HG02642 (cell line): ENCODE results near the gene FAM153A.
"Not testable (repeated sequence)": the region's sequence is repeated elsewhere in the genome, so short reads cannot be mapped to it uniquely, and the experiment has no call there.

Experiments used
- ATAC-seq: cut with Tn5 transposase; IDR thresholded peaks from one replicate; pipeline ENCODE4 v1.9.1; 2021; ENCODE audit warnings: mild to moderate bottlenecking; ENCODE audit not compliant: unreplicated experiment, poor library complexity

FAM153A gene

GRCh38 chr5:177782792-177783633 lies at the start of gene FAM153A:
TSS of gene FAM153A (minus strand) at chr5:177782899.
- not testable (repeated sequence) for ATAC-seq

- not testable (repeated sequence) for ATAC-seq
These were observed 49.6 kb upstream of the FAM153A start for GRCh38 chr5:177832287-177832686.

- not testable (repeated sequence) for ATAC-seq
These were observed 43.4 kb upstream of the FAM153A start for GRCh38 chr5:177826073-177826472.

DNA sequence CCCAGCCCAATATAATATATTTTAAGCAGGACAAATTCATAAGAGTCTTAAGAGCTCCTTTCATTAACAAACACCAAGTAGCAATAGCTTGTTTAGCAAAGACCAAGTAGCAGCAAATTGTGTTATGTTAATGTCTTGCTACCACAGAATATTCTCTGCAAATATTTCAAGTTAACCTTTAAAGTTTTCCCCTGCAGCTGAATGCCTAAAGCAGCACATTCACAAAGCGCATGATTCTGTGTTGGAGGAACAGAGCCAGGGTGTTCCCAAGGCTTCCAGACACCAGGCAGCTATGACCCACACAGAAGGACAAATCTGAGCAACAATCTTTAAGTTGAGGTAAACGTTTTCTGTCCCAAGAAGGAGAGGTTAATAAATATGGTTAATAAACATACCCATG lies 42.1 kb upstream of the FAM153A start:
- not testable (repeated sequence) for ATAC-seq

GRCh38 chr5:177822489-177822888 lies 39.8 kb upstream of the FAM153A start:
- not testable (repeated sequence) for ATAC-seq

DNA sequence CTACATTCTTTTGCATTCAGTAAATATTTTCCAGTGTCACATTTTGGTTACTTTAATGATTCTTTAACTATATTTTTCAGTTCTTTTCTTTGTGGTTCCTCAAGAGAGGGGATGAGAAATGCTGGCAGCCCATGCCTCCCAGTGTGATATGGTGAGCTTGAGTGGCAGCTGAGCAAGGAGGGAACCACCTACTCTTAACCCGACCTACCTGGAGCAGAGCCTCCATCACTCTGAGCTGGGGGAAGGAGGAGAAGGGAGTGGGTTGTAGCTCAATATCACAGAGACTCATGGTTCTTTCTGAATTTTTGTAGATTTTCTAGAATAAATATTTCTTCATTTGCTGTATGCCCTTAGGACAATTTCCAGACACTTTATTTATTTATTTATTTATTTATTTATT lies 37.0 kb upstream of the FAM153A start:
- not testable (repeated sequence) for ATAC-seq

DNA sequence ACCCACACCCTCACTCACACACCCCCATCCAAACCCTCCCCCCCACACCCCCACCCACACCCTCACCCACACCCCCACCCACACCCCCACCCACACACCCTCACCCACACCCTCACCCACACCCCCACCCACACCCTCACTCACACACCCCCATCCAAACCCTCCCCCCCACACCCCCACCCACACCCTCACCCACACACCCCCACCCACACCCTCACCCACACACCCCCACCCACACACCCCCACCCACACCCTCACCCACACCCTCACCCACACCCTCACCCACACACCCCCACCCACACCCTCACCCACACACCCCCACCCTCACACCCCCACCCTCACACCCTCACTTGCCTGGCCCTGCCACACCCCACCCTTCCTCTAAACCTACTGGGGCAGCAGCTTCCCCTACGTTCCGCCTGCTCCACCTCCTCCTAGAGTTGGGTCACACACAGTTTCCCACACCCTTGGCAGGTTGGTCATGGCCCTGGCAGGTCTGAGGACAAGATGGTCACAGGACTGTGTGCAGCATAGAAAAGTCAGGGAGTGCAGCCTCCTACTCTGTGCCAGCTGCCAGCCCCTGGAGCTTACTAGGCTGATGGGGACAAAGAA lies 30.2 kb upstream of the FAM153A start:
- ATAC-seq = not testable (repeated sequence)

DNA sequence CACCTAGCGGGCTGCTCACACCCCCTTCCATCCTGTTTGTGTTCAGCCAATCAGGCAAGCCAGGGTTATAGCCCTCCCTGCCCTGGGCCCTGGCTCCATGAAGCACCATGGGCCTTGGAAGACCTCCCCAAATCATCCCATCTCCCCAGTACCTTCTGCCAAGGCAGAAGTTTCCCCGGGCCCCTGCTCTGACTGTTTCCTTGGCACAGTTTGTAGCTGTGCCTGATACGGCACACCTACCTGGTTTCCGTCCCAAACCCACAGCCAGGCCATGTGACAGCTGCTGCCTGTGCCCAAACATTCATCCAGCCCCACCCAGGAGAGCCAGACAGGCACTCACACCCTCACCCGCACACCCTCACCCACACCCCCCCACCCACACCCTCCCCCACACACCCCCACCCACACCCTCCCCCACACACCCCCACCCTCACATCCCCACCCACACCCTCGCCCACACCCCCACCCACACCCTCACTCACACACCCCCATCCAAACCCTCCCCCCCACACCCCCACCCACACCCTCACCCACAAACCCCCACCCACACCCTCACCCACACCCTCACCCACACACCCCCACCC lies 29.6 kb upstream of the FAM153A start:
- not testable (repeated sequence) for ATAC-seq

DNA sequence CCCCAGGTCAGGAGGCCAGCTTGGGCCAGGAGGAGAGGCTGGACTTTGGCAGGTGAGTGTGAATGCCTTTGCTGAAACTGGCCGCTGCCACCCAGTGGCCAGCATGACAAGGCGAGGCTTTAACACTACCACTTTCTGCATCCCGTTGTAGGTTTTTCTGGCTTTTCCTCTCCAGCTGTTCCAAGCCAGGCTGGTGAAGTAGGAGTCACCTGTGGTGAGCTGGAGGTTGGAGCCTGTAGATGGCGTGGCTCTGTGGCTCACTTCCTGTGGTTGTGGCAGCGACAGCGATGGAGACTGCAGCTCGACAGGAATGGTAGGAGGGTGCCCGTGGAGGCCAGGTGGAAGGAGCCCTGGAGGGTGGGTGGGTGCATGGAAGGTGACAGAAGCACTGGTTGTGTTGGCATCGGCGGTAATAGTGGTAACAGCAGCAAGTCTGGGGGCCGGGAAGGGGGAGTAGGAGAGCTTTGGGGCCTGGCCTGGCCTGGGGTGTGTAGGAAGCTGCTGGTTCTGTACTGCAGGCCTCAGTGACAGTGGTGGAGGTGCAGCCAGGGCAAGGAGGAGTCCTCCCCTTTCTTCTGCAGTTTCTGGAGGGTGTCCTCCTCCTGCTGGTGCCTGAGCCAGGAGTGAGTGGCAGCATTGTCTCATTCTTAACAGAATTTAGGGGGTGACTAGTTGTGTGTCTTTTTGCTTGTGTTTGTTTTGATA lies 26.7 kb upstream of the FAM153A start:
- not testable (repeated sequence) for ATAC-seq

GRCh38 chr5:177808420-177808819 lies 25.7 kb upstream of the FAM153A start:
- ATAC-seq = not testable (repeated sequence)

DNA sequence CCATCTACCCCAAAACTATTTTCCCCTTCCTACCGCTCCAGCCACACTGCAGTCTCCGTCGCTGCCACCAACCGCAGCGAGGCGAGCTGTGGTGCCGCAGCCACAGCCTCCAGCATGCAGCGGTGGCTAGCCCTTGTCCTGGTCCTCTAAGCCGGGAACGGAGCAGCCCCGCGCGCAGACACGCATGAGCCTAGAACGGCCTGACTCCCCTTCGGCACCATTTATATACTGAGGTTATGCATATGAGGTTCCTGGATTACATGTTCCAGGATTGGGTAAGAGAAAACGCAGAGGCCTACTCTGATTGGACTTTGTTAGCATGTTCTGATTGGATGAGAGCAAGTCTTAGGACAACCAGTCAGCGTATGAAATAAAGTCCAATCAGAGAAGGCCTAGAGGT lies 24.6 kb upstream of the FAM153A start:
- not testable (repeated sequence) for ATAC-seq

- ATAC-seq = not testable (repeated sequence)
These were observed 18.7 kb upstream of the FAM153A start for GRCh38 chr5:177801427-177801826.

GRCh38 chr5:177798237-177798840 lies 15.6 kb upstream of the FAM153A start:
- not testable (repeated sequence) for ATAC-seq

- ATAC-seq = not testable (repeated sequence)
These were observed 10.6 kb upstream of the FAM153A start for GRCh38 chr5:177793272-177793671.

DNA sequence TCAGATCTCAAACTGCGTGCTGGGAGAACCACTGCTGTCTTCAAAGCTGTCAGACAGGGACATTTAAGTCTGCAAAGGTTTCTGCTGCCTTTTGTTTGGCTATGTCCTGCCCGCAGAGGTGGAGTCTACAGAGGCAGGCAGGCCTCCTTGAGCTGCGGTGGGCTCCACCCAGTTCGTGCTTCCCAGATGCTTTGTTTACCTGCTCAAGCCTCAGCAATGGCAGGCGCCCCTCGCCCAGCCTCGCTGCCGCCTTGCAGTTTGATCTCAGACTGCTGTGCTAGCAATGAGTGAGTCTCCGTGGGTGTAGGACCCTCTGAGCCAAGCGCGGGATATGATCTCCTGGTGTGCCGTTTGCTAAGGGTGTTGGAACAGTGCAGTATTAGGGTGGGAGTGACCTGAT lies 8.9 kb upstream of the FAM153A start:
- not testable (repeated sequence) for ATAC-seq

GRCh38 chr5:177782169-177782568 lies 530 bp downstream of the FAM153A start:
- not testable (repeated sequence) for ATAC-seq

- ATAC-seq = not testable (repeated sequence)
These were observed 11.5 kb downstream of the FAM153A start for GRCh38 chr5:177771206-177771605.

DNA sequence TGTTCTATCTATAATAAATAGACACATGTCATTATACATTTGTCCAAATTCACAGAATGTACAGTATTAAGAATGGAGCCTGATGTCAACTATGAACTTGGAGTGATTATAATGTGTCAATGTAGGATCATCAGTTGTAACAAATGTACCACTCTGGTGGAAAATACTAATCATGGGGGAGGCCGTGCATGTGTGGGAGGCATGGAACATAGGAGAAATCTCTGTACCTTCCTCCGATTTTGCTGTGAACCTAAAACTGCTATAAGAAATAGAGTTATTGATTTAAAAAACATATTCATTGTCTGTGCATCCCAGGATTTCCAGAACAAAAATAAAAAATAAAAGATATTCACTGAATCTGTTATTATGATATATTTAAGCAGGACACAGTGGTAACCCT lies 12.1 kb downstream of the FAM153A start:
- ATAC-seq = not testable (repeated sequence)

DNA sequence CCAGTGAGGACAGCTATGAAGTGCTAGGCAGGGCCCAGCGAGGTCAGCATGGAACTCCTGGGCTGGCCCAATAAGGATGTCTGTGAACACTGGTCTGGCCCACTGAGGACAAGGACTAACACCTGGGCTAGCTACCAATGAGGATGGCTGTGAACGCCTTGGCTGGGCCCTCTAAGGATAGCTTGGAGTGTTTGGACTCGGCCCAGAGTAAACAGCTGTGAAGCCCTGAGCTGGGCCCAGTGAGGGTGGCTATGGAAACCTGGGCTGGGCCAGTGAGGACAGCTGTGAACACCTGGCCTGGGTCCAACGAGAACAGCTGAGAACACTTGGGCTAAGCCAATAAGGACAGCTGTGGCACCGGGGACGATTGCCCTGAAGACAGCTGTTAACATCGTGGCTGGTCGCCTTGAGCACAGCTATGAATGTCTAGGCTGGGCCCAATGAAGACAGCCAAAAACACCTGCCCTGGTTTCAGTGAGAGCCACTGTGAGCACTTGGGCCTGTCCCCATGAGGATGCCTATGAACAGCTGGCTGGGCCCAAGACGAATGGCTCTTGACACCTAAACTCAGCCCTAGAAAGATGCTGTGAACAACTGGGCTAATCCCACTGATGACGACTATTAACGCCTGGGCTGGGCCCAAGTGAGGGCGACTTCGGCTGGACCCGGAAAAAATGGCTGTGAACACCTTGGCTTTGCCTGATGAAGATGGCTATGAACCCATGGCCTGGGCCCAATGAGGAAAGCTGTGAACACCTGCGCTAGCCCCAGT lies 18.8 kb downstream of the FAM153A start:
- ATAC-seq = not testable (repeated sequence)
